ENCODE measurements around the gene SMPD1.

GRCh38 chr11:6360183-6360582 lies 30.1 kb upstream of the SMPD1 start:
- no peak for TF ChIP-seq CTCF (IDR thresholded peaks at IDR 0.05; ENCODE audit: insufficient read depth, low read depth, low read length)
- TF ChIP-seq EZH2 (IDR thresholded peaks at IDR 0.05; ENCODE audit: insufficient read depth, low read length), result no peak
